HepG2 (cell line): ENCODE measurements around the gene BMPR2. TPM values are rescaled to one million over a fixed set of nuclear protein-coding genes. Genes with fewer than 3 reads are reported as not detected.
A peak's percentile ranks its signal among the peaks of the same experiment; 100 is the strongest.

ENCODE experiments used
- ATAD3A ChIP-seq: sonication (generic); formaldehyde crosslinking; IDR thresholded peaks from 2 replicates; pipeline ENCODE4 v1.4.0; 2020; ENCODE audit warnings: missing genetic modification reagents
- BORCS8-MEF2B ChIP-seq: sonication (generic); formaldehyde crosslinking; IDR thresholded peaks from 2 replicates; pipeline ENCODE4 v1.8.0; 2022; ENCODE audit warnings: mild to moderate bottlenecking, missing genetic modification reagents
- EHMT2 ChIP-seq: fragments of 200-600 bp; sonication (generic); IDR thresholded peaks from 2 replicates; pipeline ENCODE4 v1.7.0; 2017; ENCODE audit warnings: antibody characterized with exemption, low read depth, low read length, borderline replicate concordance
- MYC ChIP-seq: sonication (generic); formaldehyde crosslinking; IDR thresholded peaks from 2 replicates; pipeline ENCODE4 v1.9.0; 2021; ENCODE audit warnings: missing genetic modification reagents, borderline replicate concordance
- PHF8 ChIP-seq: sonication (generic); formaldehyde crosslinking; IDR thresholded peaks from 2 replicates; pipeline ENCODE4 v1.5.0; 2020; ENCODE audit warnings: missing genetic modification reagents
- TBX2 ChIP-seq: sonication (generic); formaldehyde crosslinking; IDR thresholded peaks from 2 replicates; pipeline ENCODE4 v1.5.0; 2020; ENCODE audit warnings: missing genetic modification reagents, mild to moderate bottlenecking, borderline replicate concordance
- YEATS2 ChIP-seq: sonication (generic); formaldehyde crosslinking; IDR thresholded peaks from 2 replicates; pipeline ENCODE4 v1.4.0; 2020; ENCODE audit warnings: missing genetic modification reagents, borderline replicate concordance
- ZNF124 ChIP-seq: sonication (generic); formaldehyde crosslinking; IDR thresholded peaks from 2 replicates; pipeline ENCODE4 v1.4.0; 2020; ENCODE audit warnings: missing genetic modification reagents
- ZNF253 ChIP-seq: sonication (generic); formaldehyde crosslinking; IDR thresholded peaks from 2 replicates; pipeline ENCODE4 v1.8.0; 2022; ENCODE audit warnings: mild to moderate bottlenecking, missing genetic modification reagents, borderline replicate concordance
- ZNF367 ChIP-seq: sonication (generic); formaldehyde crosslinking; IDR thresholded peaks from 2 replicates; pipeline ENCODE4 v1.4.0; 2020; ENCODE audit warnings: missing genetic modification reagents, borderline replicate concordance
- ZNF510 ChIP-seq: sonication (generic); formaldehyde crosslinking; IDR thresholded peaks from 2 replicates; pipeline ENCODE4 v1.4.0; 2020; ENCODE audit warnings: low read depth, mild to moderate bottlenecking, missing genetic modification reagents
- ZNF605 ChIP-seq: sonication (generic); formaldehyde crosslinking; IDR thresholded peaks from 2 replicates; pipeline ENCODE4 v1.8.0; 2022; ENCODE audit warnings: mild to moderate bottlenecking, missing genetic modification reagents
- ZNF644 ChIP-seq: IDR thresholded peaks from 2 replicates; pipeline ENCODE4 v1.6.1; 2016; ENCODE audit warnings: low read depth
- polyA plus RNA-seq, 8 experiments: library from polyadenylated mRNA; depleted of rRNA in 3 of 8; stranded (reverse) in 7 of 8; unstranded in 1 of 8; fragments of >200 nt; fragmentation: Illumina TruSeq in 4 of 8; extraction: Trizol in 4 of 8; gene quantifications; 2 replicates each; pipeline versions ENCODE4 v1.2.1 to v1.2.3, GENCODE V29; 2011 to 2016; ENCODE audit warnings: low read depth in 4 of 8, missing spikeins in 1 of 8, mixed read lengths in 1 of 8; ENCODE audit not compliant: insufficient read depth in 1 of 8
- total RNA-seq, 5 experiments: library from RNA; depleted of rRNA; stranded (reverse); fragments of >200 nt; fragmentation: Illumina TruSeq; extraction: Trizol; gene quantifications; 2 replicates each; pipeline ENCODE4 v1.2.3, GENCODE V29; 2016; ENCODE audit warnings: low read depth in 1 of 5
- TF ChIP-seq, protein P1 (sequence below): sonication (generic); formaldehyde crosslinking; IDR thresholded peaks from one replicate; pipeline ENCODE4 v1.5.1; 2020; ENCODE audit warnings: mild to moderate bottlenecking, missing genetic modification reagents; ENCODE audit errors: not compliant biosample characterization
- TF ChIP-seq, protein P2 (sequence below): sonication (generic); formaldehyde crosslinking; conservative IDR thresholded peaks from 2 replicates; pipeline ENCODE4 v1.8.0; 2022; ENCODE audit warnings: missing genetic modification reagents
- TF ChIP-seq, protein P3 (sequence below): sonication (generic); formaldehyde crosslinking; IDR thresholded peaks from 2 replicates; pipeline ENCODE4 v1.5.0; 2020; ENCODE audit warnings: missing genetic modification reagents

Gene BMPR2
- total and polyA plus RNA-seq, 2 of the 13 experiments (the other 11 are each of a cell fraction or from before 2014, with no cell fraction given): 5.5 to 10.3 TPM

DNA sequence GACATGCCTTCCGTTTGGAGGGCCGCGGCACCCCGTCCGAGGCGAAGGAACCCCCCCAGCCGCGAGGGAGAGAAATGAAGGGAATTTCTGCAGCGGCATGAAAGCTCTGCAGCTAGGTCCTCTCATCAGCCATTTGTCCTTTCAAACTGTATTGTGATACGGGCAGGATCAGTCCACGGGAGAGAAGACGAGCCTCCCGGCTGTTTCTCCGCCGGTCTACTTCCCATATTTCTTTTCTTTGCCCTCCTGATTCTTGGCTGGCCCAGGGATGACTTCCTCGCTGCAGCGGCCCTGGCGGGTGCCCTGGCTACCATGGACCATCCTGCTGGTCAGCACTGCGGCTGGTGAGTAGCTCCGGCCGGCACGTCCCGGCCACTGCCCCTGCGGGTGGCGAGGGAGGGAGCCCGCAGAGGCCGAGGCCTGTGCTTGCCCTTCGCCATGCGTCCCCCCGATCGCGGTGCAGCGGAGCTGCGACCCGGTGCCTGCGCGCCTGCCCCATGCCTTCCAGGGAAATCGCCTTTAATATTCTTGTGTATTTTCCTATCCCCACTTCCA, 1.2 kb downstream of the BMPR2 start (continued):
- TF ChIP-seq, protein P1, sequence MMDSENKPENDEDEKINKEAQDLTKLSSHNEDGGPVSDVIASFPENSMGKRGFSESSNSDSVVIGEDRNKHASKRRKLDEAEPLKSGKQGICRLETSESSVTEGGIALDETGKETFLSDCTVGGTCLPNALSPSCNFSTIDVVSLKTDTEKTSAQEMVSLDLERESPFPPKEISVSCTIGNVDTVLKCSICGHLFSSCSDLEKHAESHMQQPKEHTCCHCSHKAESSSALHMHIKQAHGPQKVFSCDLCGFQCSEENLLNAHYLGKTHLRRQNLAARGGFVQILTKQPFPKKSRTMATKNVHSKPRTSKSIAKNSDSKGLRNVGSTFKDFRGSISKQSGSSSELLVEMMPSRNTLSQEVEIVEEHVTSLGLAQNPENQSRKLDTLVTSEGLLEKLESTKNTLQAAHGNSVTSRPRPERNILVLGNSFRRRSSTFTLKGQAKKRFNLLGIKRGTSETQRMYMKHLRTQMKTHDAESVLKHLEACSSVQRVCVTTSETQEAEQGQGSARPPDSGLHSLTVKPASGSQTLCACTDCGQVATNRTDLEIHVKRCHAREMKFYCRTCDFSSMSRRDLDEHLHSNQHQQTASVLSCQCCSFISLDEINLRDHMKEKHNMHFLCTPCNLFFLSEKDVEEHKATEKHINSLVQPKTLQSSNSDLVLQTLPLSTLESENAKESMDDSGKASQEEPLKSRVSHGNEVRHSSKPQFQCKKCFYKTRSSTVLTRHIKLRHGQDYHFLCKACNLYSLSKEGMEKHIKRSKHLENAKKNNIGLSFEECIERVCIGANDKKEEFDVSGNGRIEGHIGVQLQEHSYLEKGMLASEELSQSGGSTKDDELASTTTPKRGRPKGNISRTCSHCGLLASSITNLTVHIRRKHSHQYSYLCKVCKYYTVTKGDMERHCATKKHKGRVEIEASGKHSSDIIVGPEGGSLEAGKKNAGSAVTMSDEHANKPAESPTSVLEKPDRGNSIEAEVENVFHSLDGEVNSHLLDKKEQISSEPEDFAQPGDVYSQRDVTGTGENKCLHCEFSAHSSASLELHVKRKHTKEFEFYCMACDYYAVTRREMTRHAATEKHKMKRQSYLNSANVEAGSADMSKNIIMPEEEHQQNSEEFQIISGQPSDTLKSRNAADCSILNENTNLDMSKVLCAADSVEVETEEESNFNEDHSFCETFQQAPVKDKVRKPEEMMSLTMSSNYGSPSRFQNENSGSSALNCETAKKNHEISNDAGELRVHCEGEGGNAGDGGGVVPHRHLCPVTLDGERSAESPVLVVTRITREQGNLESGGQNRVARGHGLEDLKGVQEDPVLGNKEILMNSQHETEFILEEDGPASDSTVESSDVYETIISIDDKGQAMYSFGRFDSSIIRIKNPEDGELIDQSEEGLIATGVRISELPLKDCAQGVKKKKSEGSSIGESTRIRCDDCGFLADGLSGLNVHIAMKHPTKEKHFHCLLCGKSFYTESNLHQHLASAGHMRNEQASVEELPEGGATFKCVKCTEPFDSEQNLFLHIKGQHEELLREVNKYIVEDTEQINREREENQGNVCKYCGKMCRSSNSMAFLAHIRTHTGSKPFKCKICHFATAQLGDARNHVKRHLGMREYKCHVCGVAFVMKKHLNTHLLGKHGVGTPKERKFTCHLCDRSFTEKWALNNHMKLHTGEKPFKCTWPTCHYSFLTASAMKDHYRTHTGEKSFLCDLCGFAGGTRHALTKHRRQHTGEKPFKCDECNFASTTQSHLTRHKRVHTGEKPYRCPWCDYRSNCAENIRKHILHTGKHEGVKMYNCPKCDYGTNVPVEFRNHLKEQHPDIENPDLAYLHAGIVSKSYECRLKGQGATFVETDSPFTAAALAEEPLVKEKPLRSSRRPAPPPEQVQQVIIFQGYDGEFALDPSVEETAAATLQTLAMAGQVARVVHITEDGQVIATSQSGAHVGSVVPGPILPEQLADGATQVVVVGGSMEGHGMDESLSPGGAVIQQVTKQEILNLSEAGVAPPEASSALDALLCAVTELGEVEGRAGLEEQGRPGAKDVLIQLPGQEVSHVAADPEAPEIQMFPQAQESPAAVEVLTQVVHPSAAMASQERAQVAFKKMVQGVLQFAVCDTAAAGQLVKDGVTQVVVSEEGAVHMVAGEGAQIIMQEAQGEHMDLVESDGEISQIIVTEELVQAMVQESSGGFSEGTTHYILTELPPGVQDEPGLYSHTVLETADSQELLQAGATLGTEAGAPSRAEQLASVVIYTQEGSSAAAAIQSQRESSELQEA (CRISPR knock-in tag): no peak
- TF ChIP-seq MYC: peak; percentile 85
- no peak for TF ChIP-seq ZNF644
- TF ChIP-seq YEATS2 (CRISPR knock-in tag): no peak
- TF ChIP-seq ZNF367 (CRISPR knock-in tag): no peak
- no peak for TF ChIP-seq ZNF510
- TF ChIP-seq EHMT2: no peak
- no peak for TF ChIP-seq ZNF124 (CRISPR knock-in tag)
- TF ChIP-seq ZNF253 (CRISPR knock-in tag): no peak
- TF ChIP-seq, protein P2, sequence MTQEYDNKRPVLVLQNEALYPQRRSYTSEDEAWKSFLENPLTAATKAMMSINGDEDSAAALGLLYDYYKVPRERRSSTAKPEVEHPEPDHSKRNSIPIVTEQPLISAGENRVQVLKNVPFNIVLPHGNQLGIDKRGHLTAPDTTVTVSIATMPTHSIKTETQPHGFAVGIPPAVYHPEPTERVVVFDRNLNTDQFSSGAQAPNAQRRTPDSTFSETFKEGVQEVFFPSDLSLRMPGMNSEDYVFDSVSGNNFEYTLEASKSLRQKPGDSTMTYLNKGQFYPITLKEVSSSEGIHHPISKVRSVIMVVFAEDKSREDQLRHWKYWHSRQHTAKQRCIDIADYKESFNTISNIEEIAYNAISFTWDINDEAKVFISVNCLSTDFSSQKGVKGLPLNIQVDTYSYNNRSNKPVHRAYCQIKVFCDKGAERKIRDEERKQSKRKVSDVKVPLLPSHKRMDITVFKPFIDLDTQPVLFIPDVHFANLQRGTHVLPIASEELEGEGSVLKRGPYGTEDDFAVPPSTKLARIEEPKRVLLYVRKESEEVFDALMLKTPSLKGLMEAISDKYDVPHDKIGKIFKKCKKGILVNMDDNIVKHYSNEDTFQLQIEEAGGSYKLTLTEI (CRISPR knock-in tag): no peak
- 0 out of 2 replicates have a peak, but pooled peaks have one; percentile 26 for TF ChIP-seq BORCS8-MEF2B (CRISPR knock-in tag)
- TF ChIP-seq TBX2: peak; percentile 66; the same call in 1 of the 2 replicates
- no peak for TF ChIP-seq ZNF605
- TF ChIP-seq, protein P3, sequence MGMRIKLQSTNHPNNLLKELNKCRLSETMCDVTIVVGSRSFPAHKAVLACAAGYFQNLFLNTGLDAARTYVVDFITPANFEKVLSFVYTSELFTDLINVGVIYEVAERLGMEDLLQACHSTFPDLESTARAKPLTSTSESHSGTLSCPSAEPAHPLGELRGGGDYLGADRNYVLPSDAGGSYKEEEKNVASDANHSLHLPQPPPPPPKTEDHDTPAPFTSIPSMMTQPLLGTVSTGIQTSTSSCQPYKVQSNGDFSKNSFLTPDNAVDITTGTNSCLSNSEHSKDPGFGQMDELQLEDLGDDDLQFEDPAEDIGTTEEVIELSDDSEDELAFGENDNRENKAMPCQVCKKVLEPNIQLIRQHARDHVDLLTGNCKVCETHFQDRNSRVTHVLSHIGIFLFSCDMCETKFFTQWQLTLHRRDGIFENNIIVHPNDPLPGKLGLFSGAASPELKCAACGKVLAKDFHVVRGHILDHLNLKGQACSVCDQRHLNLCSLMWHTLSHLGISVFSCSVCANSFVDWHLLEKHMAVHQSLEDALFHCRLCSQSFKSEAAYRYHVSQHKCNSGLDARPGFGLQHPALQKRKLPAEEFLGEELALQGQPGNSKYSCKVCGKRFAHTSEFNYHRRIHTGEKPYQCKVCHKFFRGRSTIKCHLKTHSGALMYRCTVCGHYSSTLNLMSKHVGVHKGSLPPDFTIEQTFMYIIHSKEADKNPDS: no peak
- TF ChIP-seq ATAD3A (CRISPR knock-in tag): no peak
- peak; percentile 81 for TF ChIP-seq PHF8 (CRISPR knock-in tag)
